K562 treated with DMSO at 1 percent for 48 hours (cell line): ENCODE measurements around the gene DZIP1L. TPM values are rescaled to one million over a fixed set of nuclear protein-coding genes. Genes with fewer than 3 reads are reported as not detected.

Experiments used
- total RNA-seq: library from RNA; unstranded; fragments of 300-600 nt; gene quantifications from 2 replicates; pipeline ENCODE4 v1.2.3, GENCODE V29; 2022; ENCODE audit warnings: low replicate concordance; ENCODE audit errors: extremely low read depth

DZIP1L gene, protein sequence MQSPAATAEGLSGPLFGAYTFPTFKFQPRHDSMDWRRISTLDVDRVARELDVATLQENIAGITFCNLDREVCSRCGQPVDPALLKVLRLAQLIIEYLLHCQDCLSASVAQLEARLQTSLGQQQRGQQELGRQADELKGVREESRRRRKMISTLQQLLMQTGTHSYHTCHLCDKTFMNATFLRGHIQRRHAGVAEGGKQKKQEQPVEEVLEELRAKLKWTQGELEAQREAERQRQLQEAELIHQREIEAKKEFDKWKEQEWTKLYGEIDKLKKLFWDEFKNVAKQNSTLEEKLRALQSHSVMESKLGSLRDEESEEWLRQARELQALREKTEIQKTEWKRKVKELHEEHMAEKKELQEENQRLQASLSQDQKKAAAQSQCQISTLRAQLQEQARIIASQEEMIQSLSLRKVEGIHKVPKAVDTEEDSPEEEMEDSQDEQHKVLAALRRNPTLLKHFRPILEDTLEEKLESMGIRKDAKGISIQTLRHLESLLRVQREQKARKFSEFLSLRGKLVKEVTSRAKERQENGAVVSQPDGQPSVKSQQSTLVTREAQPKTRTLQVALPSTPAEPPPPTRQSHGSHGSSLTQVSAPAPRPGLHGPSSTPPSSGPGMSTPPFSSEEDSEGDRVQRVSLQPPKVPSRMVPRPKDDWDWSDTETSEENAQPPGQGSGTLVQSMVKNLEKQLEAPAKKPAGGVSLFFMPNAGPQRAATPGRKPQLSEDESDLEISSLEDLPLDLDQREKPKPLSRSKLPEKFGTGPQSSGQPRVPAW
- not detected in 2 replicates for total RNA-seq

GRCh38 chr3:138114988-138115971, at the start of gene DZIP1L:
DZIP1L (minus strand) TSS chr3:138115608; CDS start chr3:138103971, 11,637 bp downstream.

GRCh38 chr3:138132239-138132638, 16.8 kb upstream of the DZIP1L start, which contains the start of gene A4GNT:
A4GNT (minus strand) TSS chr3:138132390; CDS start chr3:138131256, 1,134 bp downstream.

Other genes with a start within 250 kb of the DZIP1L start
- gene CLDN18, start 105.4 kb downstream of the DZIP1L start, total RNA-seq: not detected in 2 replicates
- gene A4GNT, start 16.8 kb upstream of the DZIP1L start, total RNA-seq: not detected in 2 replicates
- gene DBR1, start 59.3 kb upstream of the DZIP1L start, total RNA-seq: not detected in 2 replicates
- not detected in 2 replicates for gene ARMC8, start 71.7 kb upstream of the DZIP1L start, total RNA-seq
- gene NME9, start 214.2 kb upstream of the DZIP1L start, total RNA-seq: not detected in 2 replicates
- gene MRAS, start 233.0 kb upstream of the DZIP1L start, total RNA-seq: not detected in 2 replicates